ENCODE data around the gene PPP2R2C.

Gene PPP2R2C

GRCh38 chr4:6341696-6342095 is 130.7 kb downstream of the PPP2R2C start:
- H3K4me2 ChIP-seq (ENCODE audit: low read length), result no peak overlapping the region
- no peaks in the 10 kb centered on the region for H3K9me3 ChIP-seq (replicated peaks; ENCODE audit: low read length)
- no peak overlapping the region for H3K9ac ChIP-seq (ENCODE audit: low read depth, low read length)
- no peak overlapping the region for H3K4me3 ChIP-seq (ENCODE audit: low read length)
- no peaks in the 10 kb centered on the region for H3K36me3 ChIP-seq (ENCODE audit: insufficient read depth, low read length)
- H3K27me3 ChIP-seq (ENCODE audit: control insufficient read depth, insufficient read depth, low read length), result peaks cover 23% of the 10 kb centered on the region
- H3K4me1 ChIP-seq (ENCODE audit: control insufficient read depth, insufficient read depth, low read length), result peaks cover 17% of the 10 kb centered on the region

GRCh38 chr4:6340446-6341015 is 131.9 kb downstream of the PPP2R2C start:
- no peak overlapping the region for H3K4me3 ChIP-seq (ENCODE audit: low read length)
- no peaks in the 10 kb centered on the region for H3K36me3 ChIP-seq (ENCODE audit: insufficient read depth, low read length)
- peaks cover 23% of the 10 kb centered on the region for H3K27me3 ChIP-seq (ENCODE audit: control insufficient read depth, insufficient read depth, low read length)
- no peak overlapping the region for H3K4me2 ChIP-seq (ENCODE audit: low read length)
- H3K9ac ChIP-seq (ENCODE audit: low read depth, low read length), result no peak overlapping the region
- H3K4me1 ChIP-seq (ENCODE audit: control insufficient read depth, insufficient read depth, low read length), result peaks cover 17% of the 10 kb centered on the region
- no peaks in the 10 kb centered on the region for H3K9me3 ChIP-seq (replicated peaks; ENCODE audit: low read length)

GRCh38 chr4:6339818-6340445 is 132.5 kb downstream of the PPP2R2C start:
- Histone ChIP-seq H3K4me3 (ENCODE audit: low read length) (no peak overlapping the region), H3K4me2 (ENCODE audit: low read length) (no peak overlapping the region), H3K9me3 (replicated peaks; ENCODE audit: low read length) (no peaks in the 10 kb centered on the region), H3K36me3 (ENCODE audit: insufficient read depth, low read length) (no peaks in the 10 kb centered on the region), H3K9ac (ENCODE audit: low read depth, low read length) (no peak overlapping the region), H3K27me3 (ENCODE audit: control insufficient read depth, insufficient read depth, low read length) (peaks cover 23% of the 10 kb centered on the region), H3K4me1 (ENCODE audit: control insufficient read depth, insufficient read depth, low read length) (peaks cover 17% of the 10 kb centered on the region)

- Histone ChIP-seq H3K9ac (ENCODE audit: low read depth, low read length) (no peak overlapping the region), H3K4me3 (ENCODE audit: low read length) (no peak overlapping the region), H3K9me3 (replicated peaks; ENCODE audit: low read length) (no peaks in the 10 kb centered on the region), H3K4me2 (ENCODE audit: low read length) (no peak overlapping the region), H3K27me3 (ENCODE audit: control insufficient read depth, insufficient read depth, low read length) (peaks cover 23% of the 10 kb centered on the region), H3K4me1 (ENCODE audit: control insufficient read depth, insufficient read depth, low read length) (peaks cover 11% of the 10 kb centered on the region), H3K36me3 (ENCODE audit: insufficient read depth, low read length) (no peaks in the 10 kb centered on the region)
Measured at GRCh38 chr4:6338951-6339817, 133.2 kb downstream of the PPP2R2C start.

- no peak overlapping the region for H3K4me3 ChIP-seq (ENCODE audit: low read length)
- no peaks in the 10 kb centered on the region for H3K9me3 ChIP-seq (replicated peaks; ENCODE audit: low read length)
- peaks cover 4% of the 10 kb centered on the region for H3K4me1 ChIP-seq (ENCODE audit: control insufficient read depth, insufficient read depth, low read length)
- no peak overlapping the region for H3K4me2 ChIP-seq (ENCODE audit: low read length)
- no peaks in the 10 kb centered on the region for H3K36me3 ChIP-seq (ENCODE audit: insufficient read depth, low read length)
- H3K9ac ChIP-seq (ENCODE audit: low read depth, low read length), result no peak overlapping the region
- peaks cover 23% of the 10 kb centered on the region for H3K27me3 ChIP-seq (ENCODE audit: control insufficient read depth, insufficient read depth, low read length)
Measured at GRCh38 chr4:6338175-6338950, 134.1 kb downstream of the PPP2R2C start.

- Histone ChIP-seq H3K4me3 (ENCODE audit: low read length) (no peak overlapping the region), H3K4me1 (ENCODE audit: control insufficient read depth, insufficient read depth, low read length) (no peaks in the 10 kb centered on the region), H3K9me3 (replicated peaks; ENCODE audit: low read length) (no peaks in the 10 kb centered on the region), H3K4me2 (ENCODE audit: low read length) (no peak overlapping the region), H3K27me3 (ENCODE audit: control insufficient read depth, insufficient read depth, low read length) (peaks cover 23% of the 10 kb centered on the region), H3K9ac (ENCODE audit: low read depth, low read length) (no peak overlapping the region), H3K36me3 (ENCODE audit: insufficient read depth, low read length) (no peaks in the 10 kb centered on the region)
Measured at GRCh38 chr4:6337331-6337935, 135.0 kb downstream of the PPP2R2C start.

GRCh38 chr4:6336166-6336565 is 136.2 kb downstream of the PPP2R2C start:
- H3K4me1 ChIP-seq (ENCODE audit: control insufficient read depth, insufficient read depth, low read length), result no peaks in the 10 kb centered on the region
- H3K9me3 ChIP-seq (replicated peaks; ENCODE audit: low read length), result no peaks in the 10 kb centered on the region
- no peak overlapping the region for H3K9ac ChIP-seq (ENCODE audit: low read depth, low read length)
- no peak overlapping the region for H3K4me2 ChIP-seq (ENCODE audit: low read length)
- peaks cover 20% of the 10 kb centered on the region for H3K27me3 ChIP-seq (ENCODE audit: control insufficient read depth, insufficient read depth, low read length)
- no peaks in the 10 kb centered on the region for H3K36me3 ChIP-seq (ENCODE audit: insufficient read depth, low read length)
- no peak overlapping the region for H3K4me3 ChIP-seq (ENCODE audit: low read length)

- Histone ChIP-seq H3K27me3 (ENCODE audit: control insufficient read depth, insufficient read depth, low read length) (peaks cover 20% of the 10 kb centered on the region), H3K9ac (ENCODE audit: low read depth, low read length) (no peak overlapping the region), H3K4me2 (ENCODE audit: low read length) (no peak overlapping the region), H3K9me3 (replicated peaks; ENCODE audit: low read length) (no peaks in the 10 kb centered on the region), H3K4me3 (ENCODE audit: low read length) (no peak overlapping the region), H3K4me1 (ENCODE audit: control insufficient read depth, insufficient read depth, low read length) (no peaks in the 10 kb centered on the region), H3K36me3 (ENCODE audit: insufficient read depth, low read length) (no peaks in the 10 kb centered on the region)
Measured at GRCh38 chr4:6335040-6335590, 137.3 kb downstream of the PPP2R2C start.

GRCh38 chr4:6334203-6334887 is 138.1 kb downstream of the PPP2R2C start:
- H3K9ac ChIP-seq (ENCODE audit: low read depth, low read length), result no peak overlapping the region
- peaks cover 20% of the 10 kb centered on the region for H3K27me3 ChIP-seq (ENCODE audit: control insufficient read depth, insufficient read depth, low read length)
- H3K9me3 ChIP-seq (replicated peaks; ENCODE audit: low read length), result no peaks in the 10 kb centered on the region
- no peak overlapping the region for H3K4me2 ChIP-seq (ENCODE audit: low read length)
- H3K4me3 ChIP-seq (ENCODE audit: low read length), result no peak overlapping the region
- no peaks in the 10 kb centered on the region for H3K4me1 ChIP-seq (ENCODE audit: control insufficient read depth, insufficient read depth, low read length)
- H3K36me3 ChIP-seq (ENCODE audit: insufficient read depth, low read length), result no peaks in the 10 kb centered on the region

GRCh38 chr4:6333301-6334202 is 138.9 kb downstream of the PPP2R2C start:
- peaks cover 15% of the 10 kb centered on the region for H3K27me3 ChIP-seq (ENCODE audit: control insufficient read depth, insufficient read depth, low read length)
- H3K9me3 ChIP-seq (replicated peaks; ENCODE audit: low read length), result no peaks in the 10 kb centered on the region
- H3K36me3 ChIP-seq (ENCODE audit: insufficient read depth, low read length), result no peaks in the 10 kb centered on the region
- no peak overlapping the region for H3K4me2 ChIP-seq (ENCODE audit: low read length)
- H3K4me3 ChIP-seq (ENCODE audit: low read length), result no peak overlapping the region
- H3K9ac ChIP-seq (ENCODE audit: low read depth, low read length), result no peak overlapping the region
- H3K4me1 ChIP-seq (ENCODE audit: control insufficient read depth, insufficient read depth, low read length), result no peaks in the 10 kb centered on the region

Measured in skeletal muscle satellite cell (primary cell).